HTR-8/SVneo (cell line): ENCODE measurements around the gene PCDHGA6.
"Not testable (repeated sequence)": the region's sequence is repeated elsewhere in the genome, so short reads cannot be mapped to it uniquely, and the experiment has no call there.

Source experiments
- DNase-seq: peaks from one replicate; pipeline ENCODE4 v3.0.0; 2011; ENCODE audit warnings: low spot score, mixed read lengths; ENCODE audit not compliant: insufficient read length
- FAIRE-seq: peaks from 2 replicates; lab custom pipeline; 2011; peaks lifted over from hg19 to GRCh38; lab: Jason Lieb, UNC

PCDHGA6 gene

DNA sequence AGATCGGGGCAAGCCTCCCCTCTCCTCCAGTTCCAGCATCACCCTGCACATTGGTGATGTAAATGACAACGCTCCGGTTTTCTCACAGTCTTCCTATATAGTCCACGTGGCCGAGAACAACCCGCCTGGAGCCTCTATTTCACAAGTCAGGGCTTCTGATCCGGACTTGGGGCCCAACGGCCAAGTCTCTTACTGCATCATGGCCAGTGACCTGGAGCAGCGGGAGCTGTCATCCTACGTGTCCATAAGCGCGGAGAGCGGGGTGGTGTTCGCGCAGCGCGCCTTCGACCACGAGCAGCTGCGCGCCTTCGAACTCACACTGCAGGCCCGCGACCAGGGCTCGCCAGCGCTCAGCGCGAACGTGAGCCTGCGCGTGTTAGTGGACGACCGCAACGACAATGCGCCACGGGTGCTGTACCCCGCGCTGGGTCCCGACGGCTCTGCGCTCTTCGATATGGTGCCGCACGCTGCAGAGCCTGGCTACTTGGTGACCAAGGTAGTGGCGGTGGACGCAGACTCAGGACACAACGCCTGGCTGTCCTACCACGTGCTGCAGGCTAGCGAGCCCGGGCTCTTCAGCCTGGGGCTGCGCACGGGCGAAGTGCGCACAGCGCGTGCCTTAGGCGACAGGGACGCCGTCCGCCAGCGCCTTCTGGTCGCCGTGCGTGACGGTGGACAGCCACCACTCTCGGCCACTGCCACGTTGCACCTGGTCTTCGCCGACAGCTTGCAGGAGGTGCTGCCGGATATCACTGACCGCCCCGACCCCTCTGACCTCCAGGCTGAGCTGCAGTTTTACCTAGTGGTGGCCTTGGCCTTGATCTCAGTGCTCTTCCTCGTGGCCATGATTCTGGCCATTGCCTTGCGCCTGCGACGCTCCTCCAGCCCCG, 15.7 kb downstream of the PCDHGA6 start:
- FAIRE-seq (no peak), DNase-seq (no peak)

DNA sequence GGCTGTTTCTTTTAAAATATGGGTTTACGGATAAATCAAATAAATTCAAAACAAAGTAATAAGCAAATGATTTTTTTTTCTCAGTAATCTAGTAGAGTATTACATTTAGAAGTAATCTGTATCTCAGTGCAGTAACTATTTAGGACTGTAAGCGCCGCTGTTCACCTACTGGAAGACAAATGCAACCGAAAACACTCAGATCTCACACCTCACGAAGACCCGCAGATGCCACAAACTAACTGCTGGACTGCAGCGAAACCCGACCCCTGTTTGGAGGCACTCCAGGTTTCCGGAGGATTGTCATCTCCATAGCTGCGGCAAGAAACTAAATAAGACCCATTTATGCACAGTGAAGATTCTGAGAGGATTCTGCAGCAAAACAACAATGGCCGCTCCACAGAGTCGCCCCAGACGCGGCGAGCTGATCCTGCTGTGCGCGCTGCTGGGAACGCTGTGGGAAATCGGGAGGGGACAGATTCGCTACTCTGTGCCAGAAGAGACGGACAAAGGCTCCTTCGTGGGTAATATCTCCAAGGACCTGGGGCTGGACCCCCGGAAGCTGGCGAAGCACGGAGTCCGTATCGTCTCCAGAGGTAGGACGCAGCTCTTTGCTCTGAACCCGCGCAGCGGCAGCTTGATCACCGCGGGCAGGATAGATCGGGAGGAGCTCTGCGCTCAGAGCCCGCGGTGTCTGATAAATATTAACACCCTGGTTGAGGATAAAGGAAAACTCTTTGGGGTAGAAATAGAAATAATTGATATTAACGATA, 18.9 kb downstream of the PCDHGA6 start, which contains the start of gene PCDHGA8:
PCDHGA8 (plus strand) TSS at position 205 of the 770 bp plus-strand sequence; CDS start at position 386, 181 bp downstream.
- DNase-seq (no peak), FAIRE-seq (no peak)

DNA sequence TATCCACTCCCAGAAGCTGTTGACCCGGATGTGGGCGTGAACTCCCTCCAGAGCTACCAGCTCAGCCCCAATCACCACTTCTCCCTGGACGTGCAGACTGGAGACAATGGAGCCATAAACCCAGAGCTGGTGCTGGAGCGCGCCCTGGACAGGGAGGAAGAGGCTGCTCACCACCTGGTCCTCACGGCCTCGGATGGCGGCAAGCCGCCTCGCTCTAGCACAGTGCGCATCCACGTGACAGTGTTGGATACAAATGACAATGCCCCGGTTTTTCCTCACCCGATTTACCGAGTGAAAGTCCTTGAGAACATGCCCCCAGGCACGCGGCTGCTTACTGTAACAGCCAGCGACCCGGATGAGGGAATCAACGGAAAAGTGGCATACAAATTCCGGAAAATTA, 19.6 kb downstream of the PCDHGA6 start:
- DNase-seq, result no peak
- FAIRE-seq, result no peak

DNA sequence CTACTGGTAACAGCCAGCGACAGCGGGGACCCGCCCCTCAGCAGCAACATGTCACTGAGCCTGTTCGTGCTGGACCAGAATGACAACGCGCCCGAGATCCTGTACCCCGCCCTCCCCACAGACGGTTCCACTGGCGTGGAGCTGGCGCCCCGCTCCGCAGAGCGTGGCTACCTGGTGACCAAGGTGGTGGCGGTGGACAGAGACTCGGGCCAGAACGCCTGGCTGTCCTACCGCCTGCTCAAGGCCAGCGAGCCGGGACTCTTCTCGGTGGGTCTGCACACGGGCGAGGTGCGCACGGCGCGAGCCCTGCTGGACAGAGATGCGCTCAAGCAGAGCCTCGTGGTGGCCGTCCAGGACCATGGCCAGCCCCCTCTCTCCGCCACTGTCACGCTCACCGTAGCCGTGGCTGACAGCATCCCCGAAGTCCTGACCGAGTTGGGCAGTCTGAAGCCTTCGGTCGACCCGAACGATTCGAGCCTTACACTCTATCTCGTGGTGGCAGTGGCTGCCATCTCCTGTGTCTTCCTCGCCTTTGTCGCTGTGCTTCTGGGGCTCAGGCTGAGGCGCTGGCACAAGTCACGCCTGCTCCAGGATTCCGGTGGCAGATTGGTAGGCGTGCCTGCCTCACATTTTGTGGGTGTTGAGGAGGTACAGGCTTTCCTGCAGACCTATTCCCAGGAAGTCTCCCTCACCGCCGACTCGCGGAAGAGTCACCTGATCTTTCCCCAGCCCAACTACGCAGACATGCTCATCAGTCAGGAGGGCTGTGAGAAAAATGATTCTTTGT, 20.9 kb downstream of the PCDHGA6 start:
- FAIRE-seq, DNase-seq: not testable (repeated sequence)

DNA sequence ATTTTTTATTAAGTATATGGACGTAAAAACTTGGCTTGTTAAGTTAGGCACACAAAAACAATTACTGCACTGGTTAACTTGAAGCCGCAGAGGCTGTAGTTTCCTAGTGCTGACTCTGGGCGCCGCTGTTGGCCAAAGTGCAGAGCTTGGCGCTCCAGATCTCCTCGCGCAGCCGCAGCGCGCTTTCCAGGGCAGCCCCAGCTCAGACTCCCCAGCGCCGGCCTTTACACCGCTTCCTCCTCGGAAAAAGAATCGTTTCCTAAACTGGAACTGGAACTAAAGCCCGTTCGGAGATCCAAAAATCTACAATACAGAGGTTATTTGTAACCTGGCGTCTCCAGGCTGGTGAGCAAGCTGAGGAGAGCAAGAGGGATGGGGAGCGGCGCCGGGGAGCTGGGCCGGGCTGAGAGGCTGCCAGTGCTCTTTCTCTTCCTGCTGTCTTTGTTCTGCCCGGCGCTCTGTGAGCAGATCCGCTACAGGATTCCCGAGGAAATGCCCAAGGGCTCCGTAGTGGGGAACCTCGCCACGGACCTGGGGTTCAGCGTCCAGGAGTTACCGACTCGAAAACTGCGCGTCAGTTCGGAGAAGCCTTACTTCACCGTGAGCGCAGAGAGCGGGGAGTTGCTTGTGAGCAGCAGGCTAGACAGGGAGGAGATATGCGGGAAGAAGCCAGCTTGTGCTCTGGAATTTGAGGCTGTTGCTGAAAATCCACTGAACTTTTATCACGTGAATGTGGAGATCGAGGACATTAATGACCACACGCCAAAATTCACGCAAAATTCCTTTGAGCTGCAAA, 24.3 kb downstream of the PCDHGA6 start, which contains the start of gene PCDHGB5:
PCDHGB5 (plus strand) TSS at position 192 of the 796 bp plus-strand sequence; CDS start at position 373, 181 bp downstream.
- not testable (repeated sequence) for DNase-seq

DNA sequence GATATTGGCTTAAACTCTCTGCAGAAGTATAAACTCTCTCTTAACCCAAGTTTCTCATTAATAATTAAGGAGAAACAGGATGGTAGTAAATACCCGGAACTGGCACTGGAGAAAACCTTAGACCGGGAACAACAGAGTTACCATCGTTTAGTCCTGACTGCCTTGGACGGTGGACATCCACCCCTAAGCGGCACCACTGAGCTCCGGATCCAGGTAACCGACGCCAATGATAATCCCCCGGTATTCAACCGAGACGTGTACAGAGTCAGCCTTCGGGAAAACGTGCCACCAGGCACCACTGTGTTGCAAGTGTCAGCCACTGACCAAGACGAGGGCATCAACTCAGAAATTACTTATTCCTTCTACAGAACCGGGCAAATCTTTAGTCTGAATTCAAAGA, 24.9 kb downstream of the PCDHGA6 start:
- no peak for DNase-seq
- no peak for FAIRE-seq

More for the DNA sequence above, 24.3 kb downstream of the PCDHGA6 start, which contains the start of gene PCDHGB5:
- peak; percentile 76 for FAIRE-seq

DNA sequence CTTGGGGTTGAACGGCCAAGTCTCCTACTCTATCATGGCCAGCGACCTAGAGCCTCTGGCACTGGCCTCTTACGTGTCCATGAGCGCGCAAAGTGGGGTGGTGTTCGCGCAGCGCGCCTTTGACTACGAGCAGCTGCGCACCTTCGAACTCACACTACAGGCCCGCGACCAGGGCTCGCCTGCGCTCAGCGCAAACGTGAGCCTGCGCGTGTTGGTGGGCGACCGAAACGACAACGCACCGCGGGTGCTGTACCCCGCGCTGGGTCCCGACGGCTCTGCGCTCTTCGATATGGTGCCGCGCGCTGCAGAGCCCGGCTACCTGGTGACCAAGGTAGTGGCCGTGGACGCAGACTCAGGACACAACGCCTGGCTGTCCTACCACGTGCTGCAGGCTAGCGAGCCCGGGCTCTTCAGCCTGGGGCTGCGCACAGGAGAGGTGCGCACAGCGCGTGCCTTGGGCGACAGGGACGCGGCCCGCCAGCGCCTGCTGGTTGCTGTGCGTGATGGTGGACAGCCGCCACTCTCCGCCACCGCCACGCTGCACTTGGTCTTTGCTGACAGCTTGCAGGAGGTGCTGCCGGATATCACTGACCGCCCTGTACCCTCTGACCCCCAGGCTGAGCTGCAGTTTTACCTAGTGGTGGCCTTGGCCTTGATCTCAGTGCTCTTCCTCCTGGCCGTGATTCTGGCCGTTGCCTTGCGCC, 26.0 kb downstream of the PCDHGA6 start:
- FAIRE-seq (no peak), DNase-seq (no peak)

DNA sequence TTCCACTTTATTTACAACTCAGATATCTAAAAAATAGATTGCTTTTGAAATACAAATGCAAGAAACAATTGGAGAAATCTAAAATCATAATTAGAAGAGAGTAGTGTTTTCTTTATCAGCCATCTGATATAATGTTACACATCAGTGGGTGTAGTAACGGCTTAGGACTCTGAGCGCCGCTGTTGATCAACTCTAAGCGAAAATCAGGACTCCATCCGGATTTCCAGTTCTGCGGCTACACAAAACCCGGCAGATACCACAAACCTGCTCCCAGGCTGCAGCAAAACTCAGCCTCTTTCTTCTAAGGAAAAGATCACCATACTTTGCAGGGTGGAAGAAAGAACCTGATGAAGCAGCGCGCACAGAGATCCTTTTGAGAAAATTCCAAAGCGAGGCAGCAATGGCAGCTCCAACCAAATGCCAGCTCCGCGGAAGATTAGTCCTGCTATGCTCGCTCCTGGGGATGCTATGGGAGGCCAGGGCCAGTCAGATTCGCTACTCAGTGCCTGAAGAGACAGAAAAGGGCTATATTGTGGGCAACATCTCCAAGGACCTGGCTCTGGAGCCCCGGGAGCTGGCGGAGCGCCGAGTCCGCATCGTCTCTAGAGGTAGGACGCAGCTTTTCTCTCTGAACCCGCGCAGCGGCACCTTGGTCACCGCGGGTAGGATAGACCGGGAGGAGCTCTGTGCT, 29.0 kb downstream of the PCDHGA6 start, which contains the start of gene PCDHGA9:
PCDHGA9 (plus strand) TSS at position 226 of the 691 bp plus-strand sequence; CDS start at position 401, 175 bp downstream.
- FAIRE-seq, result no peak
- no peak for DNase-seq

DNA sequence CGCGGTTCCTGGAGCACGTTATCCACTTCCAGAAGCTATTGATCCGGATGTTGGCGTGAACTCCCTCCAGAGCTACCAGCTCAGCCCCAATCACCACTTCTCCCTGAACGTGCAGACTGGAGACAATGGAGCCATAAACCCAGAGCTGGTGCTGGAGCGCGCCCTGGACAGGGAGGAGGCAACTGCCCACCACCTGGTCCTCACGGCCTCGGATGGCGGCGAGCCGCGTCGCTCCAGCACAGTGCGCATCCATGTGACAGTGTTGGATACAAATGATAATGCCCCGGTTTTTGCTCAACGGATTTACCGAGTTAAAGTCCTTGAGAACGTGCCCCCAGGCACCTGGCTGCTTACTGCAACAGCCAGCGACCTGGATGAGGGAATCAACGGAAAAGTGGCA, 29.7 kb downstream of the PCDHGA6 start:
- DNase-seq (no peak), FAIRE-seq (no peak)

DNA sequence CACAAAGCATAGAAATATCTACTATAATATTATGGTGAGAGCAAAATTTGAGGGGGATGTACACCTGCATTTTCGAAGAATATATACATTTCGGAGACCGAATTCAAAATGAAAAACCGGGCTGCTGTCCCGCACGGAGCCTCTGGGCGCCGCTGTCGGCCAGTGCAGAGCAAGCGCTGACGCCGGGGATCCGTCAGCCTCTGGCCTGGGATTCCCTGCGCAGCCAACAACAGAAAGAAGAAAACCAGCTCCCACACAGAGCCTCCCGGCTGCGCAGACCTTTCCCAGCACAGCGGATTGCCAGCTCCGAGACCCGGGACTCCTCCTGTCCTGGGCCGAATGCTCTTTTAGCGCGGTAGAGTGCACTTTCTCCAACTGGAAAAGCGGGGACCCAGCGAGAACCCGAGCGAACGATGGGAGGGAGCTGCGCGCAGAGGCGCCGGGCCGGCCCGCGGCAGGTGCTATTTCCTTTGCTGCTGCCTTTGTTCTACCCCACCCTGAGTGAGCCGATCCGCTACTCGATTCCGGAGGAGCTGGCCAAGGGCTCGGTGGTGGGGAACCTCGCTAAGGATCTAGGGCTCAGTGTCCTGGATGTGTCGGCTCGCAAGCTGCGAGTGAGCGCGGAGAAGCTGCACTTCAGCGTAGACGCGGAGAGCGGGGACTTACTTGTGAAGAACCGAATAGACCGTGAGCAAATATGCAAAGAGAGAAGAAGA, 34.3 kb downstream of the PCDHGA6 start, which contains the start of gene PCDHGB6:
PCDHGB6 (plus strand) TSS at position 232 of the 716 bp plus-strand sequence; CDS start at position 414, 182 bp downstream.
- not testable (repeated sequence) for FAIRE-seq, DNase-seq

DNA sequence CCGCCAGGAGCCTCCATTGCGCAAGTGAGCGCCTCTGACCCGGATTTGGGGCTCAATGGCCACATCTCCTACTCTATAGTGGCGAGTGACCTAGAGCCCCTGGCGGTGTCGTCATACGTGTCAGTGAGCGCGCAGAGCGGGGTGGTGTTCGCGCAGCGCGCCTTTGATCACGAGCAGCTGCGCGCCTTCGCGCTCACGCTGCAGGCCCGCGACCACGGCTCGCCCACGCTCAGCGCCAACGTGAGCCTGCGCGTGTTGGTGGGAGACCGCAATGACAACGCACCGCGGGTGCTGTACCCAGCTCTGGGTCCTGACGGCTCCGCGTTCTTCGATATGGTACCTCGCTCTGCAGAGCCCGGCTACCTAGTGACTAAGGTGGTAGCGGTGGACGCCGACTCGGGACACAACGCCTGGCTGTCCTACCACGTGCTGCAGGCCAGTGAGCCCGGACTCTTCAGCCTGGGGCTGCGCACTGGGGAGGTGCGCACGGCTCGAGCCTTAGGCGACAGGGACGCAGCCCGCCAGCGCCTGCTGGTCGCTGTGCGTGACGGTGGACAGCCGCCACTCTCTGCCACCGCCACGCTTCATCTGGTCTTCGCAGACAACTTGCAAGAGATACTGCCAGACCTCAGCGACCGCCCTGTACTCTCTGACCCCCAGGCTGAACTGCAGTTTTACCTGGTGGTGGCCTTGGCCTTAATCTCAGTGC, 36.1 kb downstream of the PCDHGA6 start:
- no peak for FAIRE-seq

DNA sequence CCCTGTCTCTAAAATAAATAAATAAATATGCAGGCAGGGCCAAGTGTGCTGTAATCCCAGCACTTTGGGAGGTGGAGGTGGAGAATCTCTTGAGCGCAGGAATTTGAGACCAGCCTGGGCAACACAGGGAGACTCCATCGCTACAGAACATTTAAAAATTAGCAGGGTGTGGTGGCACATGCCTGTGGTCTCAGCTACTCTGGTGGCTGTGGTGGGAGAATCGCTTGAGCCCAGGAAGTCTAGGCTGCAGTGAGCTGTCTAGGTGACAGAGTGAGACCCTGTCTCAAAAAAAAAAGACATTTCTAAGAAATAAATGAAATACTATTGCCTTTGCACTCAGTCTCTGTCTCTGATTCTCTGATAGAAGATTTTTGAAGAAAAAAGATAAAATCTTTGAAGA, 37.9 kb downstream of the PCDHGA6 start:
- no peak for DNase-seq
- no peak for FAIRE-seq

More for the DNA sequence above, 36.1 kb downstream of the PCDHGA6 start:
- no peak for DNase-seq

DNA sequence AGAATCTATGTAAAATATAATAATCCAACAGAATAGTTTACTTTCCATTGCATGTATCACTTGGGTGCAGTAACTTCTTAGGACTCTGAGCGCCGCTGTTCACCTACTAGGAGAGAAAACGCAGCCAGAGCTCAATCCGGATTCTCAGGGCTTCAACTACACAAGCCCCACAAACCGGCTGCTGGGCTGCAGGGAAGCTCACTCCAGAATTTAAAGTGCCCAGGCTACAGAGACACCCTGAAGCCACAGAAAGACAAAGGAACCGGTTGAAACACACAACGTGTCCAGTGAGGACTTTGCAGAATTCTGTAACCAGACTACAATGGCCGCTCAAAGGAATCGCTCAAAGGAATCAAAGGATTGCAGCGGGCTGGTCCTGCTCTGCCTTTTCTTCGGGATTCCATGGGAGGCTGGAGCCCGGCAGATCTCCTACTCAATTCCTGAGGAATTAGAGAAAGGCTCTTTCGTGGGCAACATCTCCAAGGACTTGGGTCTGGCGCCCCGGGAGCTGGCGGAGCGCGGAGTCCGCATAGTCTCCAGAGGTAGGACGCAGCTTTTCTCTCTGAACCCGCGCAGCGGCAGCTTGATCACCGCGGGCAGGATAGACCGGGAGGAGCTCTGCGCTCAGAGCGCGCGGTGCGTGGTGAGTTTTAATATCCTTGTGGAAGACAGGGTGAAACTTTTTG, 39.3 kb downstream of the PCDHGA6 start, which contains the start of gene PCDHGA10:
PCDHGA10 (plus strand) TSS at position 134 of the 686 bp plus-strand sequence; CDS start at position 323, 189 bp downstream.
- no peak for FAIRE-seq
- DNase-seq, result peak; percentile 48

DNA sequence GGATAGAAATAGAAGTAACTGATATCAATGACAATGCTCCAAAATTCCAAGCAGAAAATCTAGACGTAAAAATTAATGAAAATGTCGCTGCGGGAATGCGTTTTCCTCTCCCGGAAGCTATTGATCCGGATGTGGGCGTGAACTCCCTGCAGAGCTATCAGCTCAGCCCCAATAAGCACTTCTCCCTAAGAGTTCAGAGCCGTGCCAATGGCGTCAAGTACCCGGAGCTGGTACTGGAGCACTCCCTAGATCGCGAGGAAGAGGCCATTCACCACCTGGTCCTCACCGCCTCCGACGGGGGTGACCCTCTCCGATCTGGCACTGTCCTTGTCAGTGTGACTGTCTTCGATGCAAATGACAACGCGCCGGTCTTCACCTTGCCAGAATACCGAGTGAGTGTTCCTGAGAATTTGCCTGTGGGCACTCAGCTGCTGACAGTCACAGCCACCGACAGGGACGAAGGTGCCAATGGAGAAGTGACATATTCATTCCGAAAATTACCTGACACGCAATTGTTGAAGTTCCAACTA, 39.9 kb downstream of the PCDHGA6 start:
- no peak for DNase-seq
- FAIRE-seq, result no peak

DNA sequence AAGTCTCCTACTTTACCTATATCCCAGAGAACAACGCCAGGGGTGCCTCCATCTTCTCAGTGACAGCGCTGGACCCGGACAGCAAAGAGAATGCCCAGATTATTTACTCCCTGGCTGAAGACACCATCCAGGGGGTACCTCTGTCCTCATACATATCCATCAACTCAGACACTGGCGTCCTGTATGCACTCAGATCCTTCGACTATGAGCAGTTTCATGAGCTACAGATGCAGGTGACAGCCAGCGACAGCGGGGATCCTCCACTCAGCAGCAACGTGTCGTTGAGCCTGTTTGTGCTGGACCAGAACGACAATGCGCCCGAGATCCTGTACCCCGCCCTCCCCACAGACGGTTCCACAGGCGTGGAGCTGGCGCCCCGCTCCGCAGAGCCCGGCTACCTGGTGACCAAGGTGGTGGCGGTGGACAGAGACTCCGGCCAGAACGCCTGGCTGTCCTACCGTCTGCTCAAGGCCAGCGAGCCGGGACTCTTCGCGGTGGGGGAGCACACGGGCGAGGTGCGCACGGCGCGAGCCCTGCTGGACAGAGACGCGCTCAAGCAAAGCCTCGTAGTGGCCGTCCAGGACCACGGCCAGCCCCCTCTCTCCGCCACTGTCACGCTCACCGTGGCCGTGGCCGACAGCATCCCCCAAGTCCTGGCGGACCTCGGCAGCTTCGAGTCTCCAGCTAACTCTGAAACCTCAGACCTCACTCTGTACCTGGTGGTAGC, 41.0 kb downstream of the PCDHGA6 start:
- not testable (repeated sequence) for FAIRE-seq, DNase-seq
